Parathyroid adenoma (tissue), 2 donors: Measurements from ENCODE around the gene ANGPTL8.

Experiments used
- H2AFZ ChIP-seq: fragments of 300-600 bp; sonication (generic); one replicate; pipeline ENCODE4 v1.7.0; 2017; ENCODE audit warnings: antibody characterized with exemption, mild to moderate bottlenecking
- H3K27ac ChIP-seq: fragments of 300-600 bp; sonication (generic); one replicate; pipeline ENCODE4 v1.7.0; 2017
- H3K27me3 ChIP-seq: fragments of 300-600 bp; sonication (generic); one replicate; pipeline ENCODE4 v1.7.0; 2017; ENCODE audit warnings: low read length; ENCODE audit not compliant: control insufficient read depth, insufficient read depth
- H3K36me3 ChIP-seq: fragments of 300-600 bp; sonication (generic); one replicate; pipeline ENCODE4 v1.7.0; 2017; ENCODE audit warnings: low read length; ENCODE audit not compliant: control insufficient read depth, insufficient read depth
- H3K4me1 ChIP-seq: fragments of 300-600 bp; sonication (generic); one replicate; pipeline ENCODE4 v1.7.0; 2017; ENCODE audit warnings: control low read depth
- H3K4me2 ChIP-seq: fragments of 300-600 bp; sonication (generic); one replicate; pipeline ENCODE4 v1.7.0; 2017; ENCODE audit warnings: low read length
- H3K4me3 ChIP-seq: fragments of 300-600 bp; sonication (generic); one replicate; pipeline ENCODE4 v1.7.0; 2017; ENCODE audit warnings: low read depth, low read length
- H3K79me2 ChIP-seq: fragments of 300-600 bp; sonication (generic); one replicate; pipeline ENCODE4 v1.7.0; 2017; ENCODE audit warnings: control low read depth
- H3K9ac ChIP-seq: fragments of 300-600 bp; sonication (generic); one replicate; pipeline ENCODE4 v1.7.0; 2017; ENCODE audit warnings: mild to moderate bottlenecking
- H3K9me3 ChIP-seq: fragments of 300-600 bp; sonication (generic); one replicate; pipeline ENCODE4 v1.7.0; 2017; ENCODE audit warnings: low read length; ENCODE audit not compliant: control insufficient read depth
- TF ChIP-seq, protein P1 (sequence below): fragments of 300-600 bp; sonication (generic); IDR thresholded peaks from one replicate; pipeline ENCODE4 v1.7.0; 2017; ENCODE audit warnings: antibody characterized with exemption, mild to moderate bottlenecking
- donor health status: primary hyperparathyroidism.

Gene ANGPTL8

GRCh38 chr19:11269408-11269807, 30.0 kb downstream of the ANGPTL8 start:
- Histone ChIP-seq H3K9ac (no peak overlapping the region), H3K36me3 (no peaks in the 10 kb centered on the region), H3K27ac (peak overlapping the region; percentile 47), H3K27me3 (no peaks in the 10 kb centered on the region), H3K9me3 (no peaks in the 10 kb centered on the region), H3K4me1 (no peaks in the 10 kb centered on the region), H3K79me2 (no peaks in the 10 kb centered on the region), H2AFZ (peak overlapping the region; percentile 42), H3K4me3 (no peak overlapping the region), H3K4me2 (no peak overlapping the region)
- TF ChIP-seq, protein P1, sequence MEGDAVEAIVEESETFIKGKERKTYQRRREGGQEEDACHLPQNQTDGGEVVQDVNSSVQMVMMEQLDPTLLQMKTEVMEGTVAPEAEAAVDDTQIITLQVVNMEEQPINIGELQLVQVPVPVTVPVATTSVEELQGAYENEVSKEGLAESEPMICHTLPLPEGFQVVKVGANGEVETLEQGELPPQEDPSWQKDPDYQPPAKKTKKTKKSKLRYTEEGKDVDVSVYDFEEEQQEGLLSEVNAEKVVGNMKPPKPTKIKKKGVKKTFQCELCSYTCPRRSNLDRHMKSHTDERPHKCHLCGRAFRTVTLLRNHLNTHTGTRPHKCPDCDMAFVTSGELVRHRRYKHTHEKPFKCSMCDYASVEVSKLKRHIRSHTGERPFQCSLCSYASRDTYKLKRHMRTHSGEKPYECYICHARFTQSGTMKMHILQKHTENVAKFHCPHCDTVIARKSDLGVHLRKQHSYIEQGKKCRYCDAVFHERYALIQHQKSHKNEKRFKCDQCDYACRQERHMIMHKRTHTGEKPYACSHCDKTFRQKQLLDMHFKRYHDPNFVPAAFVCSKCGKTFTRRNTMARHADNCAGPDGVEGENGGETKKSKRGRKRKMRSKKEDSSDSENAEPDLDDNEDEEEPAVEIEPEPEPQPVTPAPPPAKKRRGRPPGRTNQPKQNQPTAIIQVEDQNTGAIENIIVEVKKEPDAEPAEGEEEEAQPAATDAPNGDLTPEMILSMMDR: no peak

GRCh38 chr19:11273296-11273695, 33.9 kb downstream of the ANGPTL8 start:
- no peak overlapping the region for H3K4me2 ChIP-seq
- H3K27ac ChIP-seq: no peak overlapping the region
- no peak overlapping the region for H3K4me3 ChIP-seq
- no peaks in the 10 kb centered on the region for H3K27me3 ChIP-seq
- H3K9me3 ChIP-seq: no peaks in the 10 kb centered on the region
- H3K36me3 ChIP-seq: no peaks in the 10 kb centered on the region
- H3K9ac ChIP-seq: no peak overlapping the region
- H3K4me1 ChIP-seq: no peaks in the 10 kb centered on the region
- H2AFZ ChIP-seq: no peak overlapping the region
- H3K79me2 ChIP-seq: no peaks in the 10 kb centered on the region
- TF ChIP-seq, protein P1: no peak

- Histone ChIP-seq H3K9me3 (no peaks in the 10 kb centered on the region), H3K4me1 (no peaks in the 10 kb centered on the region), H3K4me2 (no peak overlapping the region), H3K27ac (no peak overlapping the region), H3K9ac (no peak overlapping the region), H2AFZ (no peak overlapping the region), H3K79me2 (no peaks in the 10 kb centered on the region), H3K36me3 (no peaks in the 10 kb centered on the region), H3K4me3 (no peak overlapping the region), H3K27me3 (no peaks in the 10 kb centered on the region)
- TF ChIP-seq, protein P1: no peak
Observed at GRCh38 chr19:11273989-11274388, 34.6 kb downstream of the ANGPTL8 start.

DNA sequence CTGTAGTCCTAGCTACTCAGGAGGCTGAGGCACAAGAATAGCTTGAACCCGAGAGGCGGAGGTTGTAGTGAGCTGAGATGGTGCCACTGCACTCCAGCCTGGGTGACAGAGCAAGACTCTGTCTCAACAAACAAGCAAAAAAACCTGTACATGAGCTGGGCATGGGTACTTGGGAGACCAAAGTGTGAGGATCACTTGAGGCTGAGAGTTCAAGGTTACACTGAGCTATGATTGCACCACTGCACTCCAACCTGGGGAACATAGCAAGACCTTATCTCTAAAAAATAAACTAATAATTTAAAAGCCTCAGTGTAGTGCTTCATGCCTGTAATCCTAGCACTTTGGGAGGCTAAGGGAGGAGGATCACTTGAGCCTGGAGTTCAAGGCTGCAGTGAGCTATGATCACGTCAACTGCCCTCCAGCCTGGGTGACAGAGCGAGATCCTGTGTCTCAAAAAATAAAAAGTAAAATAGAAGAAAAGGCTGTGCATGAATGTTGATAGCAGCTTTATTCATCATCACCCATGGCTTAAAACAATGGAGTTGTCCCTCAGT, 35.2 kb downstream of the ANGPTL8 start:
- Histone ChIP-seq H2AFZ (no peak overlapping the region), H3K4me1 (no peaks in the 10 kb centered on the region), H3K9me3 (no peaks in the 10 kb centered on the region), H3K79me2 (no peaks in the 10 kb centered on the region), H3K27ac (no peak overlapping the region), H3K4me3 (no peak overlapping the region), H3K4me2 (no peak overlapping the region), H3K36me3 (no peaks in the 10 kb centered on the region), H3K9ac (no peak overlapping the region), H3K27me3 (no peaks in the 10 kb centered on the region)
- TF ChIP-seq, protein P1: no peak

- TF ChIP-seq, protein P1: no peak
- Histone ChIP-seq H3K9me3 (no peaks in the 10 kb centered on the region), H3K27ac (no peak overlapping the region), H3K4me3 (no peak overlapping the region), H3K79me2 (no peaks in the 10 kb centered on the region), H3K27me3 (no peaks in the 10 kb centered on the region), H3K9ac (no peak overlapping the region), H3K4me2 (no peak overlapping the region), H3K4me1 (no peaks in the 10 kb centered on the region), H3K36me3 (no peaks in the 10 kb centered on the region), H2AFZ (no peak overlapping the region)
Observed at GRCh38 chr19:11278670-11279069, 39.3 kb downstream of the ANGPTL8 start.
